GM12878 (cell line): Measurements from ENCODE around the gene KCNQ1OT1. TPM values are rescaled to one million over a fixed set of nuclear protein-coding genes. Genes with fewer than 3 reads are reported as not detected.

ENCODE experiments used
- ATAC-seq: fragments of 200-7000 bp; cut with Tn5 transposase; 3 replicates; pipeline ENCODE4 v1.9.1; 2020; ENCODE audit warnings: mild to moderate bottlenecking, moderate library complexity
- BruUV-seq: library from RNA; stranded (reverse); fragments of 400-500 nt; replicated peaks from 2 replicates; lab custom pipeline; 2021; lab: Mats Ljungman, UMichigan
- CTCF ChIA-PET: fragments of 300-600 bp; sonication (Branson Sonifier 250); formaldehyde crosslinking; extraction: SDS; loops from one replicate; lab custom pipeline; 2021; ENCODE audit warnings: inconsistent platforms; lab: Yijun Ruan, JAX
- POLR2A ChIA-PET: fragments of 350-600 bp; formaldehyde crosslinking; extraction: SDS; loops from one replicate; lab custom pipeline; 2021; ENCODE audit warnings: inconsistent platforms; lab: Charles Lee
- RAD21 ChIA-PET: fragments of 300-600 bp; sonication (Branson Sonifier 250); formaldehyde crosslinking; loops from one replicate; lab custom pipeline; 2023; ENCODE audit warnings: antibody characterized with exemption; ENCODE audit not compliant: unreplicated experiment; lab: Charles Lee
- SMC1A ChIA-PET: fragments of 300-600 bp; sonication (Branson Sonifier 250); formaldehyde crosslinking; loops from one replicate; lab custom pipeline; 2023; ENCODE audit not compliant: unreplicated experiment, uncharacterized antibody; lab: Charles Lee
- DNase-seq: peaks from one replicate; pipeline ENCODE4 v3.0.0-alpha.2; 2011; ENCODE audit warnings: low read depth, low spot score
- FAIRE-seq: peaks from 3 replicates; lab custom pipeline; 2011; peaks lifted over from hg19 to GRCh38; lab: Jason Lieb, UNC
- H2AFZ ChIP-seq: 2 replicates; pipeline ENCODE4 v1.6.0; 2011; ENCODE audit warnings: low read depth, low read length, control low read depth; ENCODE audit not compliant: control insufficient read depth
- H3K27ac ChIP-seq: 2 replicates; pipeline ENCODE4 v1.5.1; 2011; ENCODE audit warnings: control low read depth; ENCODE audit not compliant: control insufficient read depth, insufficient read depth
- H3K27me3 ChIP-seq, 2 experiments: replicated peaks in 1 of 2; 2 replicates each; pipeline versions ENCODE4 v1.6.0 to v1.6.1; 2011; ENCODE audit warnings: low read length in 1 of 2; ENCODE audit not compliant: control insufficient read depth in 2 of 2, insufficient read depth in 2 of 2
- H3K36me3 ChIP-seq, 2 experiments: 2 replicates each; pipeline ENCODE4 v1.5.1; 2011; ENCODE audit warnings: low read length in 1 of 2; ENCODE audit not compliant: control insufficient read depth in 2 of 2, insufficient read depth in 2 of 2
- H3K4me1 ChIP-seq: 2 replicates; pipeline ENCODE4 v1.6.1; 2011; ENCODE audit warnings: mild to moderate bottlenecking, low read length, moderate library complexity, mixed read lengths; ENCODE audit not compliant: control insufficient read depth, insufficient read depth
- H3K4me2 ChIP-seq: 2 replicates; pipeline ENCODE4 v1.6.0; 2011; ENCODE audit warnings: control low read depth; ENCODE audit not compliant: control insufficient read depth, insufficient read depth
- H3K4me3 ChIP-seq: fragments of 200-600 bp; sonication (generic); 2 replicates; pipeline ENCODE4 v1.5.1; 2016
- H3K79me2 ChIP-seq: 2 replicates; pipeline ENCODE4 v1.6.0; 2011; ENCODE audit warnings: low read length; ENCODE audit not compliant: control insufficient read depth, insufficient read depth
- H3K9ac ChIP-seq: 2 replicates; pipeline ENCODE4 v1.8.0; 2011; ENCODE audit warnings: low read length, control low read depth, mixed read lengths; ENCODE audit not compliant: control insufficient read depth, insufficient read depth
- H3K9me3 ChIP-seq: replicated peaks from 3 replicates; pipeline ENCODE4 v1.5.1; 2011; ENCODE audit warnings: mild to moderate bottlenecking, low read length; ENCODE audit not compliant: control insufficient read depth, insufficient read depth
- H4K20me1 ChIP-seq: 2 replicates; pipeline ENCODE4 v1.6.0; 2011; ENCODE audit not compliant: control insufficient read depth, insufficient read depth
- NR2F1 ChIP-seq: fragments of 450-650 bp; conservative IDR thresholded peaks from 2 replicates; pipeline ENCODE4 v1.6.1; 2017; ENCODE audit warnings: mild to moderate bottlenecking
- ZBTB40 ChIP-seq: fragments of 450-650 bp; IDR thresholded peaks from 2 replicates; pipeline ENCODE4 v1.6.1; 2016; ENCODE audit warnings: mild to moderate bottlenecking, moderate library complexity, borderline replicate concordance
- WGBS: methylation state at CpG from one replicate; pipeline ENCODE4 v1.1.6; 2016; ENCODE audit warnings: low lambda C conversion rate; ENCODE audit not compliant: insufficient replicate concordance, insufficient coverage; ENCODE audit errors: missing lambda C conversion rate; 5-methylcytosine and 5-hydroxymethylcytosine counted together
- in situ Hi-C: fragments of 300-500 bp; cut with MboI; formaldehyde crosslinking; loops from 9 replicates; pipeline ENCODE4 v1.14.3; 2018; ENCODE audit warnings: mixed read lengths
- intact Hi-C: fragments of 100-400 bp; cut with micrococcal nuclease; formaldehyde crosslinking; loops from one replicate; pipeline ENCODE4 v1.14.2; 2022; ENCODE audit not compliant: unreplicated experiment
- polyA plus RNA-seq, 11 experiments: library from polyadenylated mRNA; depleted of rRNA in 4 of 11; unstranded in 6 of 11; stranded (reverse) in 5 of 11; fragments of >200 nt; fragmentation: Nextera tagmentation in 4 of 11; fragmentation: Illumina TruSeq in 1 of 11; extraction: Ambion mirVana in 4 of 11; extraction: Trizol in 1 of 11; gene quantifications; 1 replicate in 1 of 11; 2 replicates in 10 of 11; pipeline versions ENCODE4 v1.2.1 to v1.2.3, GENCODE V29; 2011 to 2016; ENCODE audit warnings: inconsistent platforms in 2 of 11, missing spikeins in 2 of 11, low read depth in 1 of 11
- total RNA-seq, 4 experiments: library from RNA; depleted of rRNA in 3 of 4; stranded (reverse); fragments of >200 nt in 3 of 4; fragmentation: Illumina TruSeq in 1 of 4; extraction: Trizol in 1 of 4; gene quantifications; 2 replicates each; pipeline versions ENCODE4 v1.2.1 to v1.2.3, GENCODE V29; 2013 to 2021

Gene KCNQ1OT1
- total and polyA plus RNA-seq, 10 of the 15 experiments (the other 5 are each of a cell fraction or from before 2014, with no cell fraction given) = 0.02 to 1.6 (median 0.41) TPM

GRCh38 chr11:2748814-2749554 is 49.2 kb upstream of the KCNQ1OT1 start:
- Histone ChIP-seq H3K27me3 (no peaks in the 10 kb centered on the region; a peak in 1 of 4 replicates), H3K4me1 (no peaks in the 10 kb centered on the region; the same call in 1 of the 2 replicates), H3K4me2 (no peak overlapping the region), H2AFZ (no peak overlapping the region), H3K79me2 (no peaks in the 10 kb centered on the region)
- ChIA-PET POLR2A (no interaction called here), RAD21 (no interaction called here), SMC1A (no interaction called here), CTCF (no interaction called here)
- no peak for DNase-seq
- intact Hi-C loops = no loop called here
- FAIRE-seq = no peak
- 32% methylated on average over 17 of the region's 17 CpGs for WGBS
- no TSS peak for BruUV-seq
- TF ChIP-seq NR2F1 = 0 out of 2 replicates have a peak, but pooled peaks have one; percentile 18
- no peak for TF ChIP-seq ZBTB40
- TF ChIP-seq, all 136 proteins: peak for 1
- Histone ChIP-seq H3K4me3 (no peak overlapping the region), H4K20me1 (no peaks in the 10 kb centered on the region), H3K36me3 (no peaks in the 10 kb centered on the region), H3K9ac (no peak overlapping the region), H3K27ac (no peak overlapping the region), H3K9me3 (no peaks in the 10 kb centered on the region; the same call in 2 of the 3 replicates)
- in situ Hi-C loops = no loop called here
- no peak for ATAC-seq
